ENCODE data around the gene MERTK. TPM values are rescaled to one million over a fixed set of nuclear protein-coding genes. Genes with fewer than 3 reads are reported as not detected.

Gene MERTK
- total RNA-seq, 1 donor = 2.4 TPM

- DNase-seq (ENCODE audit: low read depth) = no peak
- TF ChIP-seq CTCF (IDR thresholded peaks at IDR 0.05; ENCODE audit: insufficient read depth, low read length) = no peak
- no peak overlapping the region for H3K4me3 ChIP-seq (ENCODE audit: low read depth, low read length)
These were observed 175.5 kb downstream of the MERTK start for GRCh38 chr2:112073875-112074274.

GRCh38 chr2:112074506-112074905 is 176.1 kb downstream of the MERTK start:
- H3K4me3 ChIP-seq (ENCODE audit: low read depth, low read length) = no peak overlapping the region
- DNase-seq (ENCODE audit: low read depth) = peak; percentile 55
- no peak for TF ChIP-seq CTCF (IDR thresholded peaks at IDR 0.05; ENCODE audit: insufficient read depth, low read length)

- TF ChIP-seq CTCF (IDR thresholded peaks at IDR 0.05; ENCODE audit: insufficient read depth, low read length) = no peak
- no peak overlapping the region for H3K4me3 ChIP-seq (ENCODE audit: low read depth, low read length)
These were observed 177.3 kb downstream of the MERTK start for GRCh38 chr2:112075490-112076260.

GRCh38 chr2:112077814-112078213 is 179.4 kb downstream of the MERTK start:
- TF ChIP-seq CTCF (IDR thresholded peaks at IDR 0.05; ENCODE audit: insufficient read depth, low read length) = no peak
- no peak overlapping the region for H3K4me3 ChIP-seq (ENCODE audit: low read depth, low read length)
- DNase-seq (ENCODE audit: low read depth) = peak; percentile 46

More at GRCh38 chr2:112075490-112076260, 177.3 kb downstream of the MERTK start:
- peak; percentile 63 for DNase-seq (ENCODE audit: low read depth)

Small RNAs within 50 kb of the gene (small RNA-seq; reads per million reads assigned to genes)
- gene RN7SL297P = not detected

Other genes starting within 250 kb of the MERTK start
- gene ANAPC1, start 14.4 kb upstream of the MERTK start, total RNA-seq (ENCODE audit: low replicate concordance) = 61.1 and 105 TPM in 2 replicates
- 24.9 and 40.2 TPM in 2 replicates for gene TMEM87B, start 156.7 kb downstream of the MERTK start, total RNA-seq (ENCODE audit: low replicate concordance)
- 3.2 and 7.8 TPM in 2 replicates for gene FBLN7, start 239.8 kb downstream of the MERTK start, total RNA-seq (ENCODE audit: low replicate concordance)

Data from fibroblast of the aortic adventitia (primary cell).